ENCODE results near the gene RNU5D-1. TPM values are rescaled to one million over a fixed set of nuclear protein-coding genes. Genes with fewer than 3 reads are reported as not detected.
"Not testable (repeated sequence)": the region's sequence is repeated elsewhere in the genome, so short reads cannot be mapped to it uniquely, and the experiment has no call there.

Gene RNU5D-1
- polyA plus RNA-seq, 2 donors: not detected

GRCh38 chr1:44766421-44766820 lies 35.5 kb upstream of the RNU5D-1 start:
- not testable (repeated sequence) for H3K9me3 ChIP-seq (ENCODE audit: control insufficient read depth in 2 of 2, insufficient read depth in 1 of 2, low read depth in 1 of 2, low read length in 1 of 2); H3K4me1 ChIP-seq (ENCODE audit: control insufficient read depth in 2 of 2, insufficient read depth in 2 of 2, low read length in 1 of 2); H3K4me3 ChIP-seq (ENCODE audit: low read depth in 1 of 2, low read length in 2 of 2); H3K36me3 ChIP-seq (ENCODE audit: control insufficient read depth in 2 of 2, insufficient read depth in 2 of 2, low read length in 1 of 2); H3K27me3 ChIP-seq (ENCODE audit: control insufficient read depth in 1 of 2, insufficient read depth in 2 of 2, low read length in 2 of 2); H3K27ac ChIP-seq (ENCODE audit: low read depth in 2 of 2, low read length in 1 of 2)
- WGBS, 2 donors: 94% methylated on average over 6 of the region's 6 CpGs

DNA sequence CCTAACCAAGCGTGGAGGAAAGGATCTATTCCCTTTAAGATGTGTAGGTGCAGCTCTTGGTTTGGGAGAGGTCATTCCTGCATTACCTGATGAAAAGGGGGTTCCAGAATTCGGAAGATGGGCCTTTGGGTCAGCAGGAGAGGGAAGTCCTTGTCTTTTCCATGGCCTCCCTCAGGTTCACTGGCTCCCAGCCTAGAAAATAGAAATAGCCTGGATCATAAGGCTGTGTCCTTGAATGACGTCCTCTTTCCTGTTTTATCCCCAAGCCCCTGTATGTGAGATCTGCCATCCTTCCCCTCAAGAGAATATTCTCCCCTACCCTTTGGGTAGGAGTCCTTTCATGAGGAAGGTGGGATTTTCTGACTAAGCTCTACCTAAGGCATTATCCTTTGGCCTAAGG lies 29.9 kb upstream of the RNU5D-1 start:
- Histone ChIP-seq H3K4me1 (ENCODE audit: control insufficient read depth in 2 of 2, insufficient read depth in 2 of 2, low read length in 1 of 2) (no peaks in the 10 kb centered on the region), H3K36me3 (ENCODE audit: control insufficient read depth in 2 of 2, insufficient read depth in 2 of 2, low read length in 1 of 2) (peaks cover 0 to 2% of the 10 kb centered on the region in 2 donors), H3K27me3 (ENCODE audit: control insufficient read depth in 1 of 2, insufficient read depth in 2 of 2, low read length in 2 of 2) (no peaks in the 10 kb centered on the region), H3K27ac (ENCODE audit: low read depth in 2 of 2, low read length in 1 of 2) (no peak overlapping the region), H3K9me3 (ENCODE audit: control insufficient read depth in 2 of 2, insufficient read depth in 1 of 2, low read depth in 1 of 2, low read length in 1 of 2) (no peaks in the 10 kb centered on the region), H3K4me3 (ENCODE audit: low read depth in 1 of 2, low read length in 2 of 2) (no peak overlapping the region)
- whole genome bisulfite sequencing, 2 donors: 90 to 96% methylated on average over 3 of the region's 3 CpGs

GRCh38 chr1:44759077-44759476 lies 28.1 kb upstream of the RNU5D-1 start:
- peaks cover 2 to 3% of the 10 kb centered on the region in 2 donors for H3K36me3 ChIP-seq (ENCODE audit: control insufficient read depth in 2 of 2, insufficient read depth in 2 of 2, low read length in 1 of 2)
- no peak overlapping the region for H3K4me3 ChIP-seq (ENCODE audit: low read depth in 1 of 2, low read length in 2 of 2)
- WGBS, 2 donors: 90 to 91% methylated on average over 11 of the region's 11 CpGs
- no peaks in the 10 kb centered on the region for H3K9me3 ChIP-seq (ENCODE audit: control insufficient read depth in 2 of 2, insufficient read depth in 1 of 2, low read depth in 1 of 2, low read length in 1 of 2)
- H3K27me3 ChIP-seq (ENCODE audit: control insufficient read depth in 1 of 2, insufficient read depth in 2 of 2, low read length in 2 of 2): no peaks in the 10 kb centered on the region
- H3K4me1 ChIP-seq (ENCODE audit: control insufficient read depth in 2 of 2, insufficient read depth in 2 of 2, low read length in 1 of 2): no peaks in the 10 kb centered on the region
- no peak overlapping the region for H3K27ac ChIP-seq (ENCODE audit: low read depth in 2 of 2, low read length in 1 of 2)

DNA sequence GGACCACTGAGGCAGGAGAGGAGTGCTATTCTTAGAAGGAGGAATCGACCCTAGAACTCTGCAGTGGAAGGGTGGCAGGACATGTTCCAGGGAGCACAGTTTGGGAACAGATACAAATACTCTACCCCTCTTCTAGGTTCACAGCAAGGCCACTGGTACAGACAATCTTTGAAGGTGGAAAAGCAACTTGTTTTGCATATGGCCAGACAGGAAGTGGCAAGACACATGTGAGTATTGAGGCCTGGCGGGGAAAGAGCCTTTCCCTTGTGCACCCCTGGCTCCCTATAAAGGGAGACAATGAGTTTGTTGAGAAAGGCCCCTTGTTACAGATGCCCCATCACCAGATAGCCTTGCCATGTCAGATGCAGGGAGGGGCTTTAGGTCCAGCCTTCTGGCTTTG lies 26.4 kb upstream of the RNU5D-1 start:
- H3K4me1 ChIP-seq (ENCODE audit: control insufficient read depth in 2 of 2, insufficient read depth in 2 of 2, low read length in 1 of 2): no peaks in the 10 kb centered on the region
- 93 to 95% methylated on average over 2 of the region's 2 CpGs for WGBS, 2 donors
- H3K9me3 ChIP-seq (ENCODE audit: control insufficient read depth in 2 of 2, insufficient read depth in 1 of 2, low read depth in 1 of 2, low read length in 1 of 2): no peaks in the 10 kb centered on the region
- H3K36me3 ChIP-seq (ENCODE audit: control insufficient read depth in 2 of 2, insufficient read depth in 2 of 2, low read length in 1 of 2): peaks cover under 1 to 9% of the 10 kb centered on the region in 2 donors
- H3K4me3 ChIP-seq (ENCODE audit: low read depth in 1 of 2, low read length in 2 of 2): no peak overlapping the region
- no peak overlapping the region for H3K27ac ChIP-seq (ENCODE audit: low read depth in 2 of 2, low read length in 1 of 2)
- H3K27me3 ChIP-seq (ENCODE audit: control insufficient read depth in 1 of 2, insufficient read depth in 2 of 2, low read length in 2 of 2): no peaks in the 10 kb centered on the region

DNA sequence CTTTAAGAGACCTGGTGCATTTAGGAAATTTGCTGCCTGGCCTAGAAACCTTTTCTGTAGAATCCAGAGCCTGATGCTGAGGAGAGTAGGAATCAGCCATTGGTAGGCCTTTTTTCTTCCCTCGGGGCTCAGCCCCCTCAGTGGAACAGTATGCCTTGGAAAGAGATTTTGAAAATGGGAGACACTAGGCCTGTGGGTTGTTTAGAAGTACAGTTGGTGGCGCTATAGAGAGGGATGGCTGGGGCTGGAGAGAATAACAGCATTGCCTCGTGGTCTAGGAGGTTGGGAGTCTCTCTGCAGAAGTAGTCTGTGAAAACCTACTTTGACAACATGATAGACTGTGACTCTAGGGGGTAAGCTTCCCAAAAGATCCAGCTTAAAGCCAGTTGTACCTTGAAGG lies 16.9 kb upstream of the RNU5D-1 start:
- H3K4me3 ChIP-seq (ENCODE audit: low read depth in 1 of 2, low read length in 2 of 2): no peak overlapping the region
- H3K4me1 ChIP-seq (ENCODE audit: control insufficient read depth in 2 of 2, insufficient read depth in 2 of 2, low read length in 1 of 2): no peaks in the 10 kb centered on the region
- no peak overlapping the region for H3K27ac ChIP-seq (ENCODE audit: low read depth in 2 of 2, low read length in 1 of 2)
- 91% methylated on average over 3 of the region's 3 CpGs for WGBS, 2 donors
- H3K36me3 ChIP-seq (ENCODE audit: control insufficient read depth in 2 of 2, insufficient read depth in 2 of 2, low read length in 1 of 2): peaks cover 0 to 4% of the 10 kb centered on the region in 2 donors
- H3K27me3 ChIP-seq (ENCODE audit: control insufficient read depth in 1 of 2, insufficient read depth in 2 of 2, low read length in 2 of 2): no peaks in the 10 kb centered on the region
- no peaks in the 10 kb centered on the region for H3K9me3 ChIP-seq (ENCODE audit: control insufficient read depth in 2 of 2, insufficient read depth in 1 of 2, low read depth in 1 of 2, low read length in 1 of 2)

DNA sequence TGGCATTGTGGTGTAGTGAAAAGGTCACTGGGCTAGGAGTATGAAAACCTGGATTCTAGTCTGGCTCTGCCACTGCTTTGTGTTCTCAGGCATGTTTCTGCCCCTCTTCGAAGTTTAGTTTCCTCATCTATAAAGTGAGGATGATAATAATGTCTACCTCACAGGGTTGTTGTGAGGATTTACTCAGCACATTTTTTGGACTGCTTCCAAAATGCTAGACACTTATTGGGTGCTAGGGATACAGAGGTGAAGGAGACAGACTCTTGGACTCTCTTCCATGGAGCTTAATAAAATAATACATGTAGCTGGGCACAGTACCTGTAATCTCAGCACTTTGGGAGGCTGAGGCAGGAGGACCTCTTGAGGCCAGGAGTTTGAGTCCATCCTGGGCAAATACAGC lies 12.2 kb upstream of the RNU5D-1 start:
- no peaks in the 10 kb centered on the region for H3K36me3 ChIP-seq (ENCODE audit: control insufficient read depth in 2 of 2, insufficient read depth in 2 of 2, low read length in 1 of 2)
- WGBS, 2 donors: 86 to 88% methylated on average over 1 of the region's 1 CpG
- H3K4me3 ChIP-seq (ENCODE audit: low read depth in 1 of 2, low read length in 2 of 2): no peak overlapping the region
- no peaks in the 10 kb centered on the region for H3K27me3 ChIP-seq (ENCODE audit: control insufficient read depth in 1 of 2, insufficient read depth in 2 of 2, low read length in 2 of 2)
- no peaks in the 10 kb centered on the region for H3K9me3 ChIP-seq (ENCODE audit: control insufficient read depth in 2 of 2, insufficient read depth in 1 of 2, low read depth in 1 of 2, low read length in 1 of 2)
- no peak overlapping the region for H3K27ac ChIP-seq (ENCODE audit: low read depth in 2 of 2, low read length in 1 of 2)
- H3K4me1 ChIP-seq (ENCODE audit: control insufficient read depth in 2 of 2, insufficient read depth in 2 of 2, low read length in 1 of 2): no peaks in the 10 kb centered on the region

DNA sequence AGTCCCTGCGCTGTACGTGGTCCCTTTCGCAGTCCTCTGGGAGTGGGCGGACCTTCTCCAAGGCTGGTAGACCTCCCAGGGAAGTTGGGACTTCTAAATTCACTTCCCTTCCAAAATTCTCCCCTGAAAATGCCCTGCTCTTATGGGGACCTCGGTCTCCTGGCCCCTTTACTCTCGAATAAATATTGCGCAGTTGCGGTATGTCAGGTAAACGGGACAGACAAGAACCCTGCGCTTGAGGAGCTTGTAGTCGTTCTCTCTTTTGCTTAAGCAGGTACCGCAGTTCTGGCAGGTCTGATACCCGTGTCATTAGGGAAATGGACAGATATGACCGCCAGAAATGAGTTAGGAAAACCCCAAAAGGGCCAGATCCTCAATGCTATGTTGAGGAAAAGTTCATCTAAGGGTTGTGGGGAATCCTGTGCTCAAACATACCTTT lies 9.2 kb upstream of the RNU5D-1 start:
- Histone ChIP-seq H3K36me3 (ENCODE audit: control insufficient read depth in 2 of 2, insufficient read depth in 2 of 2, low read length in 1 of 2) (no peaks in the 10 kb centered on the region), H3K27me3 (ENCODE audit: control insufficient read depth in 1 of 2, insufficient read depth in 2 of 2, low read length in 2 of 2) (no peaks in the 10 kb centered on the region), H3K4me3 (ENCODE audit: low read depth in 1 of 2, low read length in 2 of 2) (peak overlapping the region; percentile 60 to 84), H3K4me1 (ENCODE audit: control insufficient read depth in 2 of 2, insufficient read depth in 2 of 2, low read length in 1 of 2) (no peaks in the 10 kb centered on the region), H3K9me3 (ENCODE audit: control insufficient read depth in 2 of 2, insufficient read depth in 1 of 2, low read depth in 1 of 2, low read length in 1 of 2) (no peaks in the 10 kb centered on the region), H3K27ac (ENCODE audit: low read depth in 2 of 2, low read length in 1 of 2) (peak overlapping the region in 1 of 2 donors; percentile 73)
- WGBS, 2 donors: 3 to 4% methylated on average over 14 of the region's 14 CpGs

GRCh38 chr1:44739307-44740178 lies 8.6 kb upstream of the RNU5D-1 start, which contains the start of gene KIF2C:
Gene KIF2C (plus strand): TSS chr1:44739837. CDS start chr1:44739933, 96 bp downstream.
- peak within 1 kb of the TSS; percentile 60 to 84 for H3K4me3 ChIP-seq (ENCODE audit: low read depth in 1 of 2, low read length in 2 of 2)
- no peaks in the 10 kb centered on the region for H3K9me3 ChIP-seq (ENCODE audit: control insufficient read depth in 2 of 2, insufficient read depth in 1 of 2, low read depth in 1 of 2, low read length in 1 of 2)
- H3K36me3 ChIP-seq (ENCODE audit: control insufficient read depth in 2 of 2, insufficient read depth in 2 of 2, low read length in 1 of 2): no peaks in the 10 kb centered on the region
- 0% methylated on average over 57 of the region's 57 CpGs for WGBS, 2 donors
- no peaks in the 10 kb centered on the region for H3K4me1 ChIP-seq (ENCODE audit: control insufficient read depth in 2 of 2, insufficient read depth in 2 of 2, low read length in 1 of 2)
- H3K27ac ChIP-seq (ENCODE audit: low read depth in 2 of 2, low read length in 1 of 2): peak within 1 kb of the TSS; percentile 90 to 95
- H3K27me3 ChIP-seq (ENCODE audit: control insufficient read depth in 1 of 2, insufficient read depth in 2 of 2, low read length in 2 of 2): no peaks in the 10 kb centered on the region

DNA sequence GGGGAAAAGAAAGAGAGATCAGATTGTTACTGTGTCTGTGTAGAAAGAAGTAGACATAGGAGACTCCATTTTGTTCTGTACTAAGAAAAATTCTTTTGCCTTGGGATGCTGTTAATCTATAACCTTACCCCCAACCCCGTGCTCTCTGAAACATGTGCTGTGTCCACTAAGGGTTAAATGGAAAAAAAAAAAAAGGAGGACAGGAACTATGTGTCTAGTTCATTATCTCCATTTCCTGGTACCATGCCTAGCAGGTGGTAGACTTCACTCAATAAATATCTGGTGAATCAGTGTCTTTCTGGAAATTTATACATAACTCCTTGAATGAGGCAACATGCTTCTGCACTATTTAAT lies 8.0 kb upstream of the RNU5D-1 start:
- Histone ChIP-seq H3K27ac (ENCODE audit: low read depth in 2 of 2, low read length in 1 of 2) (peak overlapping the region; percentile 90 to 95), H3K4me3 (ENCODE audit: low read depth in 1 of 2, low read length in 2 of 2) (peak overlapping the region in 1 of 2 donors; percentile 84)
- H3K27me3 ChIP-seq (ENCODE audit: control insufficient read depth in 1 of 2, insufficient read depth in 2 of 2, low read length in 2 of 2); H3K4me1 ChIP-seq (ENCODE audit: control insufficient read depth in 2 of 2, insufficient read depth in 2 of 2, low read length in 1 of 2); H3K9me3 ChIP-seq (ENCODE audit: control insufficient read depth in 2 of 2, insufficient read depth in 1 of 2, low read depth in 1 of 2, low read length in 1 of 2); H3K36me3 ChIP-seq (ENCODE audit: control insufficient read depth in 2 of 2, insufficient read depth in 2 of 2, low read length in 1 of 2): not testable (repeated sequence)
- 55 to 90% methylated on average over 1 of the region's 1 CpG for WGBS, 2 donors

DNA sequence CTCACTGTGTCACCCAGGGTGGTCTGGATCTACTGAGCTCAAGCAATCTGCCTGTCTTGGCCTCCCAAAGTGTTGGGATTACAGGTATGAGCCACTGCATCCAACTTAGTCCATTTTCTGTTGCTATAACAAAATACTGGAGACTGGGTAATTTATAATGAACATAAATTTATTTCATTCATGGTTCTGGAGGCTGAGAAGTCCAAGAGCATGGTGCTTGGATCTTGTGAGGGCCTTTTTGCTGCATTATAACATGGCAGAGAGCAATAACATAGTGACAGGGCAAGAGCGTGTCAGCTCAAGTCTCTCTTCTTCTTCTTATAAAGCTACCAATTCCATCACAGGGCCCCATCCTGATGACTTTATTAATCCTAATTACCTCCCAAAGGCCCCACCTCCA lies 5.0 kb upstream of the RNU5D-1 start:
- H3K9me3 ChIP-seq (ENCODE audit: control insufficient read depth in 2 of 2, insufficient read depth in 1 of 2, low read depth in 1 of 2, low read length in 1 of 2): no peaks in the 10 kb centered on the region
- no peaks in the 10 kb centered on the region for H3K4me1 ChIP-seq (ENCODE audit: control insufficient read depth in 2 of 2, insufficient read depth in 2 of 2, low read length in 1 of 2)
- no peak overlapping the region for H3K4me3 ChIP-seq (ENCODE audit: low read depth in 1 of 2, low read length in 2 of 2)
- H3K27me3 ChIP-seq (ENCODE audit: control insufficient read depth in 1 of 2, insufficient read depth in 2 of 2, low read length in 2 of 2): no peaks in the 10 kb centered on the region
- 95 to 100% methylated on average over 1 of the region's 1 CpG for WGBS, 2 donors
- H3K36me3 ChIP-seq (ENCODE audit: control insufficient read depth in 2 of 2, insufficient read depth in 2 of 2, low read length in 1 of 2): no peaks in the 10 kb centered on the region
- H3K27ac ChIP-seq (ENCODE audit: low read depth in 2 of 2, low read length in 1 of 2): no peak overlapping the region

Data from esophagus (tissue), 2 donors.